Occipital lobe (tissue), 2 donors: ENCODE data around the gene CAMK1D. TPM values are rescaled to one million over a fixed set of nuclear protein-coding genes. Genes with fewer than 3 reads are reported as not detected.
"Not testable (repeated sequence)": the region's sequence is repeated elsewhere in the genome, so short reads cannot be mapped to it uniquely, and the experiment has no call there.

ENCODE experiments used
- DNase-seq: peaks from one replicate; lab custom pipeline; 2025; lab: John Stamatoyannopoulos, UW
- total RNA-seq: library from RNA; depleted of rRNA; stranded (reverse); fragments of >200 nt; gene quantifications from one replicate; pipeline ENCODE4 v1.2.3, GENCODE V29; 2014

The CAMK1D gene
- total RNA-seq, 1 donor from 2014 or later: 18.9 TPM

DNA sequence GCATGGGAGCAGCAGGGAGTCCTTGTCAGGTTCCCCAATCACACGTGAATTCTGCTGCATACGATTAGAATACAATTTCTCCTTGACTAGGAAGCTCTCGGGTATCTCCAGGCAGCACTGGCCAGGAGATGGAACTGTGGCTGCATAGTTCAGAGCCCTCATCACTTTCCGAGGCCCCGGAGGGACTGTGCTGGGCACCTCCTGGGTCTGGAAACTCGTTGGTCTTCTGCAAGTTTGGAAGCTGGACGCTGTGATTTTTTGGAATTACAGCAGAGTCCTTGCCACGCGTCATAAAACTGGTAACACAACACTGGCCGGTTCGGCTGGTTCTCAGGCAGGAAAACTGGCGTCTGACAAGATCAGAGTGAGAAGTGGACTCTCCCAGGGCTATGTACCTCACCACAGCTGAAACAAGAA is 436.1 kb downstream of the CAMK1D start:
- no peak for DNase-seq

DNA sequence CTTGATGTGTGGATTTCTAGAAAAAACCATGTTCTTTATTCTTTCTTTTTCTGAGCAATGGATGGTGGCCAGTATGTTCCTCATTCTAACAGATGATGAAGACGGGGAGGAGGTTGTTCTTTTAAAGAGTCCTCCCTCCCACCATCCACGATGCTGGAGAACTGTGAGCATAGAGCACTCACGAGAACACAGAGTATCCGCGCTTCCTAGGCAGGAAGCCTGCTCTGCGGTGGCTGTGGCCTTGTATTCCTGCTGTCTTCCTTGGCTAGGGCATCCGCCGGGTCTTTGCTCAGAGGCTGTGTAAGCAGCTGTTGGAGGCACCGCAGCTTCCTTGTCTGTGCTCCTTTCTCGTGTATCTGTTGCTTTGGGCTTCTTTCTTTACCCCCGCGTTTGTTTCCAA is 437.9 kb downstream of the CAMK1D start:
- peak; percentile 62 for DNase-seq

DNA sequence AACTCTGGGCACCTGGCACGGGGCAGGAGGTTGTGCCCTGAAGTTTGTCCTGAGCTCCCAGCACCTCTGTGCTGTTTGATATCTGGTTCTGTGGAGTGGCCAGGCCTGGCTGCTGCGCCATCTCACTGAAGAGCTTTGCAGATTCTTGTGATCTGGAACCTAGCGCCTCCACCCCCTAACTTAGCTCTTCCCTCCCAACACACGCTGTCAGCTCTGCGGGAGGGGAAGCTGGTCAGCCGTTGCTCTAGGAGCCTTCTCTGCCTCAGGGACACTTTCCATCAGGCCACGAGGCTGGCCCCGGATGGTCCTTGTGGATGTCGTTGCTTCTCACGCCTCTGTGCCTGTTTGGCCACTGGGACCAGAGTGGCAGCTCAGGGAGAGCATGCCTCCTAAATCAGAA is 438.9 kb downstream of the CAMK1D start:
- no peak for DNase-seq

DNA sequence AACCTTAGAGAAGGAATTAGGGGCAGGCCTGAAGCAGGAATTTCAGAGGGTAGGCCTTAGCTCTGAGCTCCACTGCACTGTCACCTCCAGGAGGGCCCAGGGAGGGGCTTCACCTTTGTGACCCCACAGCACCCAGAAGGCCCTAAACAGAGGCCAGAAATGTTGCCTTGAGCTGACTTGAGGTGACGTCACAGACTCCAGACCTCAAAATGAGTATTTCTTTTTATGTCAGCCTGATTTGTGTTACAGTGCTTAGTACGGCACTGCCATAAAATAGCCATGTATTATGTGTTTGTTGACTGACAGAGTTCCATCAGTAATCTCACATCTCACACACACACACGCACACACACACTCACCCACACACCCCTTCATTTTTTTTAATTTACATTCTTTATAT is 440.9 kb downstream of the CAMK1D start:
- DNase-seq: no peak

DNA sequence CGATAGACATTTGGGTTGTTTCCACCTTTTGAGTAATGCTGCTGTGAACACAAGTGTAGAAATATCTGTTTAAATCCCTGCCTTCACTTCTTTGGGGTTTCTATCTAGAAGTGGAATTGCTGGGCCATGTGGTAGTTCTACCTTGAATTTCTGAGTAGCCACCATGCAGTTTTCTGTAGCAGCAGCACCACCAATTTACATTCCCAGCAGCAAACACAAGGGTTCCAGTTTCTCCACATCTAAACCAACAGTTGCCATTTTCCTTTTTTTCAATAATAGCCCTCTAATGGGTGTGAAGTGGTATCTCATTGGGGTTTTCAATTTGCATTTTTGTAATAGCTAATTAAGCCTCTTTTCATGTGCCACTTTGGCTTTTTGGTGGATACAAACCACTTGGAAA is 442.4 kb downstream of the CAMK1D start:
- no peak for DNase-seq

DNA sequence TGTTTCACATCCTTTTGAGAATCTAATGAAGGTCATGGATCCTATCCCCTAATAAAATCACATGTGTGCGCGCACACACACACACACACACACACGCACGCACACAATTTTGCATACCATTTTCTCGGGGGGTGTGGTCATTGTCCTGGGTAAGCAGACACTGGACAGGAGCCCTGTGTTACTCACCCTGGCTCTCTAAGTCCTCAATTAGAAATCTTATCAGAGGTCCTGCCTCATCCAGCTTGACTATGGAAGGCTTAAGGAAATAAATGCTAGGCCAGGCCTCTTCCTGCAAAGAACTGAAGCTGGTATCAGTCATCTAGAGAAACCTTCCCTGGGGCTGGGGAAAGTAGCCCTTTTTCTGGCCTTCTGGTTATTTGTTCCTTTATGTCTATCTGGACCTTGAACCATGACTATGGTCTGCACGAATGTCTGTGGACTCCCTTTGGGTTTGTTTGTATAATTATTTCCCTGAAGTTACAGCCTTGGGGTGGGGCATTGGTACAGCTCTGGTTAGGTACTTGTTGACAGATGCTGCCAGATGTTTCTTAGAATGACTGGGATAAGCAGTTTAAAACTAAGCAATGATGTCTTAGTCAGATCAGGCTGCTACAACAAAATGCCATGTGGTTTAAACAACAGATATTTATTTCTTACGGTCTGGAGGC is 443.7 kb downstream of the CAMK1D start:
- no peak for DNase-seq

DNA sequence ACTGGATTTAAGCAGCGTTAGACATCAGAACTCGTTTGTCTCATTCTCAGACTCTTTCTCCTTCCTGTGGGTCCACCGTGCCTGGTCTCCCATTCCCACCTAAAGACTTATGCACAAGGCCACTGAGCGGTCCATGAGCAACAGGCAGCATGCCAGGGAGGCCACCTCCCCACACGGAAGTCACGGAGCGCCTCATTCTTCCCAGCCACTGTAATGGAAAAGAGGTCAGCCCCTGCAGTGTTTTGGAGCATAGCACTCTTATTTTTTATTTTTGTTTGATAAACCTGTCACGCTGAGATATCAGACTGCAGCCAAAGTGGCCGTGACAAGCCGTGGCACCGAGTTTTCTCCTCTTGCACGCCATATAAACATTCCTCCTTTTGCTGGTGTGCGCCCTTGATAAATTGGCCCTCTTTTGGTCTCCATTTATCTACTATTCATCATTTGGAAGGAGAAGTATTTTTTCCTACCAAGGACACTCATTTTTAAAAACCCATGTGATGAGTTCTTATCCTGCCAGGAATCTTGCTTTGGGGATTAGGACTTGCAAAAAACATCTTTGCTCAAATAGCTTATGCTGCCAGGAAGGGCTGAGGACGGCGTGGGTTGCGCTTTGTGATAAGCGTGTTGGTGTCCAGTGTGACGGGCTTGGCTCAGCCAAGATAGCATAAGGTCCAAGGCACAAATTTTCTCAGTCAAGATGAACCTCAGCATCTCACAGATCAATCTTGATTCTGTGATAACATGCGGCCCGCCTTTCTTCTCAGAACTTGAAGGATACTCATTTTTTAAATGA is 446.2 kb downstream of the CAMK1D start:
- no peak for DNase-seq

DNA sequence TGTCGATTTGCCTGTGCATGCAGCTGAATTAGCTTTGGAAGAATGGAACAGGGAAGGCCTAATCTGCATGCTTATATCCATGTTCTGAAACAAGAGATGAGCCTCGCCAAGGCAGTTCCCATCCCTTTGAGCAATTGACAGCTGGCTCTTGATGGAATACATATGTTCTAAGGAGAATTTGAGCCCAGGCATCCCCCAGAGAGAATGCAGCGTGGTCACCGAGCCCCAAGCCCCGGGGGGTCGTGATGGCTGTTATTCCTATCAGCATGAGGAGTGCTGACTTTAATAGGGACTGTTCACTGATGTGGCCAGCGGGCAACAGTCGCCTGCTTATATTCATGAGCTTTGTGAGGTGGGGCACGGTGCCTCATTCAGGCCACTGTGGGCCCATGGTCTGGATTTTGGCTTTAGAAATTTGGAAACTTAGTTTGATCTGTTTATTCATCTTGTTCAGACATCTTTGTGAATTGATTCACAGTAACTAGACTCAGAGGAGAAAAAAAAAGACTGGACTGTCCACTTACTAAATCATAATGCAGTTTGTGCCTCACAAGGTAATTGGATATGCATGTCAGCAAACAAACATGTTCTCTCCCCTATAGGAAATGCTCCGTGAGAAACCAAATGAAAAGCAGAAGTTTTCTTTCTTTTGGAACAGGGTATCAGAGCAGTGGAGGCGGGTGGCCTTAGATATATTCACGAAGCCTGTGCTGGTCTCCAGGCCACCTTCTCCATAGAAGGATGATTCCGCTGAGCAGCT is 447.2 kb downstream of the CAMK1D start:
- DNase-seq: no peak

DNA sequence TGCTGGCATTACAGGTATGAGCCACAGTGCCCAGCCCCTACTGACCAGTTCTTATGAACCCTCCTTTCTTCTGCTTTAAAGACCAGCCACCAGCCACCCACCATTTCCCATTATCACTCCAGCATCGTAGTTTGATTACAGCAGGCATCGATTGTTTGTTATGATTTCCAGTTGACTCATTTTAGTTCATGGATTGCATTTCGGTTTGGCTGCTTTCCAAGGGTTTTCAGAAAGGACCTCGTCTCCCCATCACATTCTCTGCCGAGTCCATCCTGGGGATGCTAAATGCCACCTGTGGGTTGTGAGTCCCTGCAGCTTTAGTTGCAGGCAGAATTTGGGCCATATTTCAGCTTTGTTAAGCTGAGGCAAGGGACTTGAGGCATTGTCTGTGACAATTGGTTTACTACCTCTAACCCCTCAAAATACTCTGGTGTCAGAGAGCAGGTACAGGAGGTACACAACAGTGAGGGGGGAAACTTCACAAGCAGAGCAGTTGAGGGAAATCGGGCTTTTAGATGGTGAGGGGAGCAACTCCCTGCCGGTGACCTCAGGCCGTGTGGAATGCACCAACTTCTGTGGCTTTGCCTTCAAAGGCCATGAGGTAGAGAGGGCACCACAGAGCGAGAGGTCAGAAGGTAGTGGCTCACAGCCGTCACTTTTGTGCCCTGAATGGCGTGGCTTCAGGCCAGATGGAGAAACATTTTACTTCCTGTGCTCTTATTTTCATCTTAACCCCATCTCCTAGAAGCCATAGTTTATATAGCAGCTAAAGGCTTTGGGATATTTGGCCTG is 448.3 kb downstream of the CAMK1D start:
- DNase-seq: no peak

DNA sequence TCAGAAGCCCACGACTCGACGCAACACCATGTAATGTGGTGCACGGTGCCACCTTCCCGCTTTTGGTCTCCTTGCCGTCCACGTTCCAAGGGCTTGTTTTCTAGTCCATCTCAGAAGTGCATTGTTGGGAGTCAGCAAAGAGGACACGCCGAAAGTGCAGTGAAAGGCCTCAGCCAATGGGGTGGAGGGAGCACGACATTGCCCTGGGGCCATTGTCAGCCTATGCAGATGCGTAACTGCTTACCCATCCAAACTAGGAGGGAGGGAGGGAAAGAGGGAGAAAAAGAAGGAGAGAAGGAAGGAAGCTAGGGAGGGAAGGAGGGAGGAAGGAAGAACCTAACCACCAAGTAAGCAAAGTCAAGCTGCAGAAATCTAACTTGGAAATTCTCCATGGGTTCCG is 449.8 kb downstream of the CAMK1D start:
- DNase-seq: no peak

DNA sequence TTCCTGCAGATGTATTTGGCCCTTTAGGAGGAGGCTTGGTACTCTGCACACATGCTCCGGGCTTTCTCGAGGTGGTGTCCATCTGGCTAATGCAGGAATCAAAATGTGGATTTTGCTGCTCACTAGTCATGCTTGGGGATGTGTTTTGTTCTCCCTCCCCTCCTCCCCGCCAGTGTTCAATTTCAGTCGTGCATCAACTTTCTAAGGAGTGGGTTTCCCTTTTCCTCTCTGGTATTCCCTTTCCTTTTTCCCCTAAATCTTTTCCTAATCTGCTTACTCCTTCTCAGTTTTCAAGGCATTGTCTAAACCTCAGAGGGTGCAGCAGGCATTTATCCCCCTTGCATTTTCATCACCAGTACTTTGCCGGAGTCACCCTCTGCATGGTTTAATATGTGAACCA is 450.4 kb downstream of the CAMK1D start:
- DNase-seq: no peak

DNA sequence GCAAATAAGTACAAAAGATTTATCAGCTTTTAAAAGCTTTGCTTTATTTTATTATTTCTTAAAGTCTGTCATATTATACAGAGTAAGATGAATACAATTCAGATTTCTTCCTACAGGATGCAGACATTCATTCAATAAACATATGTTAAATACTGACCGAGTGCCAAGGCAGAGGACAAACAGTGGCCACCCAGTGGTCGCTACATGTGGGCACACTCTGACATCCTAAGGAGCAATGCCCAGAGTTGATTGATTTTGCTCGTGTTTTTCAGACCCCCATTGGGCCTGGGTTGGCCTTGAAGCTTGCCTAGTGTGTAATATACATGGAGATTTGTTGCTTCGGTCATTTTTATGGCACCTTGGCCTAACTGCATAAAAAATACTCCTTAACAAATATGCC is 451.0 kb downstream of the CAMK1D start:
- no peak for DNase-seq

DNA sequence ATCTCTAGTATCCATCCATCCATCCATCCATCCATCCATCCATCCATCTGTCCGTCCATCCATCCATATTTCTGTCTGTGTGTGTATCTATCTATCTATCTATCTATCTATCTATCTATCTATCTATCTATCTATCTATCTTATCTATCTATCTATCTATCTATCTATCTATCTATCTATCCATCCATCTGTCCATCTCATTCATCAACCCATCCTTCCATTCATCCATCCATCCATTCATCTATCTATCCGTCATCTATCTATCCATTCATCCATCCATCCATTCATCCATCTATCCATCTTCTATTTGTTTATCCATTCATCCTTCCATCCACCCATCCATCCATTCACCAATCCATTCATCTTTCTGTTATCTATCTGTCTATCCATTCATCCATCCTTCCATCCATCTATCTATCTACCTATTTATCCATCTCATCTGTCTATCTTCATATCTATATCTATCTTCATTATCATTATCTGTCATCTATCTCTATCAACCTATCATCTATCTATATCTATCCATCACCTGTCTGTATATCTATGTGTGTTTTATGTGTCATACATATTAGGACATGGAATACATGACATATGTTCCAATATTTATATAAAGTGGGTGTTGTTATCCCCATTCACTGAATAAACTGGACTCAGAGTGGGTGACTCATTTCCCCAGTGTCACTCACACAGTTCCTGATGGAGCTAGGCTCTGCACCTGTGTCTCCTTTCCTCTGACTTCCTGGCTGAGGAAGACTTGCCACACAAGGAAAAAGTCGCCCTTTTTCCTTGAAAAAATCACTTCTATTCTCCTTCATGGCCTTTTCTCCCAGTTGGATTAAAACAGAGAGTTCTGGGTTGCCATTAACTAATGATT is 452.1 kb downstream of the CAMK1D start:
- DNase-seq: no peak

DNA sequence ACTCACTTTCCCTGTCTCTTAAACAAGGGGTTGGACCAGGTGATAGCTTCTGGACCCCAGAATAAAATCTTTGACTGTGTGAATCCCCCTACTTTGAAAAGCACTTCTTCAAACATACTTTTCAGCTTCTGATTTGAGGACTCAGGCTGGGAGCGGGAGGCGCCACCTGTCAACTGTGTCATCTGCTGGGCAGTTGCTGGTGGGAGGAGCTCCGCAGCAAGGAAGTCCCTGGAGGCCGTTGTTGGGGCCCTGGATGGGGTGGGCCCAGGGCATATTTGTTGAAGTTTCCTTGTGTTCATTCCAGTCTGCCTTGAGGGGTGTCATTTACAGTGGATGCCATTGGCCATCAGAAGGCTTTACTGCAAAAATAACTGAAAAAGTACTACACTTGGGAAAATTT is 454.4 kb downstream of the CAMK1D start:
- DNase-seq: no peak

DNA sequence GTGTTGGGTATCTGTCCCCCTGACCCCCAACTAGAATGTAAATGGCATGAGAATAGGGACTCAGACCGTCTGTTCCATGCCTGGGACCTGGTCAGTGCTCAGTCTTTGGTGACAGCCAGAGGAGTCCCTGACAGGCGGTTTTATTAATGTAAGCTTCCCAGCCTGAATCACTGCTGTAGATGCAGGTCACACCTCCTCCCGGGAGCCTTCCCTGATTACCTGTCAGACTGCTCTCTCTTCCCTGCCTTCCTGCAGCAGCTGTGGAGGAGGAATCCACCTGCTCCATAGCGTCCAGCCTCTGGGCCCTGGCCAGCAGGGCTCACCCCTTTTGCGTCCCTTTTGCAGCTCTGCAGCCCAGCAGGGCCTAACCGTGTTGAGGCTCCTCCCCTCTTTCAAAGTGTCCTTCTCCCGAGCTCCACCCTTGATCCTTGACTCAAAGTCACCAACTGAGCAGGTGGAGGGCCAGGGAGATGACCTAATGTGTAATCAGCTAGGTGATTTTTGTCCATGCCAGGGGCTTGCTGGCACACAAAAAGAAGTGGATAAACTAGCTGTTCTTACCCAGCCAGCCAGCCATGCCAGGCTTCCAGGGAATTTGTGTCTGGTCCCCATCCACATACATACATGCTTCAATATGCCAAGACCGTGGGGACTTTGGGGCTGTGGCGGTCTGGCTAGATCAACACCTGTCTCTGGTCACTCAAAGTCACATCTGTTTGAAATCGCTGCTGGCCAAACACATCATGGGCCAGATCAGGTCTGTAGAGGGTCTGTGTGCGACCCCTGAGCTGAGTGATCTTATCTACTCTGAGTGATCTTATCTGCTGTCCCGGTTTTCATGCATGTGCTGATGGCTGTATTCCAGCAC is 457.1 kb downstream of the CAMK1D start:
- no peak for DNase-seq

DNA sequence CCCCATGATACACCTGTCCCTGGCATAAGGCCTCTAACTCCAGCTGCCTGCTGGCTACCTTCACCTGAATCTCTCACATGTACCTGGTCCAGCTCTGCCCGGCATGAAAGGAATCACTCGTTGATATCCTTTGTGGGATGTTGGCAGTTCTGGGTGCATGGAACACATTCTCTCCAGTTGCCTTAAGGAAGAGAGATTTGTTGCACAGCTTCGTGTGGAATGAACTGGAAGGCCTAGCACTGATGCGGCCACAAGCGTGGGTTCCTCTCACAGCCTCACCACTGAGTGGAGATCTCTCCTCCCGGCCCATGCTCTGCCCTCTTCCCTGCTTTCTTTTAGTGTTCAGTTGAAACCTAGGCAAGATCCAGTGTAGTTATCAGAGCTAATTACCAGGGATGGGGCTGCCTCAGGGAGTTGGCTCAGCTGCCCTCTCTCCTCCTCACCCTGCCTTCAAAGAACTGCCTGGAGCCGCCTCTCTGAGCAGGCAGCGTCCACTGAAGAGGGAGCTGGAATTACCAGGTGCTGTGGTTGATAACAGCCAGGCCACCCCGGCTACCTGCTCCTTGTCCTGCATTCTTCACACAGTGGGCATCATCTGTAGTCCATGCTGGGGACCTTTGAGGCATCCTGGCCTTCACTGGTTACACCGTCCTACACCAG is 457.9 kb downstream of the CAMK1D start:
- DNase-seq: no peak

DNA sequence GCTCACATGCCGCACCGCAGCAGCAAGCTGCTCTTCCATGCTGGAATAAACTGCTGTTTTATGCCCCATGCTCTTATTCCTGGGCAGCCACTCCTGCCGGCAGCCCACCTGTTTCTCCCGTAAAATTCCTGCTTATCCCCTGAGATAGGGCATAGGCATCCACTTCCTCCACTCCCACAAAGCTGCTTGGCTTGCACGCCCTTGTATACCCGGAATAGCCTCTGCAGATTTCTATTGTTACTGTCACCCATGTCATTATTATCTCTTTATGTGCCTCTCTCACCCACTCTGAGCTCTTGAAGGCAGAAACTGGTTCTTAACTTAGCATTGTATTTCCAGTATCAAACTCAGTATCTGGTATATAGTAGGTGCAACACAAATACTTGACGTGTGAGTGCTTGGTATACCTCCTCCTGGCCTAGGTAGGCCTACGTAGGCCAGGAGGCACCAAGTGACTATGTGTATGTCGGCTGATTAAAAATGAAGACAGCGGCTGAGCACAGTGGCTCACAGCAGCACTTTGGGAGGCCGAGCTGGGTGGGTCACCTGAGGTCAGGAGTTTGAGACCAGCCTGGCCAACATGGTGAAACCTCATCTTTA is 458.8 kb downstream of the CAMK1D start:
- DNase-seq: no peak

DNA sequence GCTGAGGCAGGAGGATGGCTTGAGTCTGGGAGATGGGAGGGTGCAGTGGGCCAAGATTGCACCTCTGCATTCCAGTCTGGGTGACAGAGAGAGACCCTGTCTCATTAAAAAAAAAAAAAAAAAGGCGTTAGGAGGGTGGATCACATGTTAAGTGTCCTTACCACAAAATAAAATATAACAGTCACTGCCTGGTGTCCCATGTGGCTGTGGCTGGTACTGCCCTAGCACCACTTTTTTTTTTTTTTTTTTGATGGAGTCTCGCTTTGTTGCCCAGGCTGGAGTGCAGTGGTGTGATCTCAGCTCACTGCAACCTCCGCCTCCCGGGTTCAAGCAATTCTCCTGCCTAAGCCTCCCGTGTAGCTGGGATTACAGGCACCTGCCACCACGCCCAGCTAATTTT is 460.7 kb downstream of the CAMK1D start:
- DNase-seq: not testable (repeated sequence)

DNA sequence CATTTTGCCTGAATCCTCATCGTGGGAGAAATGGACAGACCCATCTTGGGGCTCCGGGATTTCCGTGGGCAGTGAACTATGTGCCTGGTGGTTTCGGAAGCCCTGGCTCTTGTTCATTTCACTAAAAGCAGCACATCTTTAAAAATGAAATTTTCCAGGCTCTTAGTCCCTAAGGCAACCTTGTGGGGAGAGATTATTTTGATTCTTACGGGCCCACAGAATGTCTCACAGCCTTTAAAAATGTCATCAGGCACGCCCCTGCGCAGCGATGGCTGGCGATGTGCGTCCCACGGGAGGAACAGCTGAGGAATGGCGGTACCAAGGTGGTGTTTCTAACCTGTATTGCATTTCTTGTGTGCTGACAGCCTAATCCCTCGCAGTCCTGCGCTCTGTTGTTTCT is 462.5 kb downstream of the CAMK1D start:
- no peak for DNase-seq
